ENCODE results near the gene SEC22A.

Gene SEC22A

GRCh38 chr3:123318374-123318773, 116.6 kb downstream of the SEC22A start:
- H3K27me3 ChIP-seq (ENCODE audit: control insufficient read depth, insufficient read depth, low read length): no peaks in the 10 kb centered on the region
- no peaks in the 10 kb centered on the region for H3K9me3 ChIP-seq (ENCODE audit: control insufficient read depth, insufficient read depth, low read length)
- no peaks in the 10 kb centered on the region for H3K36me3 ChIP-seq (ENCODE audit: control insufficient read depth, insufficient read depth, low read length)
- H3K9ac ChIP-seq (ENCODE audit: low read depth, low read length): no peak overlapping the region
- no peak overlapping the region for H3K27ac ChIP-seq (ENCODE audit: low read depth, low read length)
- H3K4me1 ChIP-seq (ENCODE audit: control insufficient read depth, insufficient read depth, low read length): peaks cover 49% of the 10 kb centered on the region
- H3K4me3 ChIP-seq (ENCODE audit: low read depth, low read length): no peak overlapping the region

DNA sequence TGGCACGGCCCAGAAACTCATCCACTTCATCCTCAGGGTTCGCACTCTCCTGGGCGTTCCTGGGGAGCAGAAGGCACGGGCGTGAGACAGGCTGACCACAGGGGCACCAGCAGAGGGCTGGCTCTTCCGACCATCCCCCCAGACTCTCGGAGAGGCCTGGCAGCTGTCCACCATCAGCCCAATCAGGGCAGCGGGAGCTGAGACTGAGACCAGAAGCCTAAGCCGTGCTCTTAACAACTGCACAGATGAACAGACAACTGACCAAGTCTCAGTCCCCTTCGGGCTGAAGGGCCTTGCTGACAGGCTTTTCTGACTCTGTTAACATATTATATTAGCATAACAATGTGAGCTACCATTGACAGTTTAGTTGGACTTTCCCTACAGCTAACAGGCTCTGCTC, 118.0 kb downstream of the SEC22A start:
- Histone ChIP-seq H3K9me3 (ENCODE audit: control insufficient read depth, insufficient read depth, low read length) (no peaks in the 10 kb centered on the region), H3K4me3 (ENCODE audit: low read depth, low read length) (0 out of 2 replicates have a peak overlapping the region, but pooled peaks have one; percentile 10), H3K9ac (ENCODE audit: low read depth, low read length) (no peak overlapping the region), H3K27ac (ENCODE audit: low read depth, low read length) (no peak overlapping the region), H3K4me1 (ENCODE audit: control insufficient read depth, insufficient read depth, low read length) (peaks cover 35% of the 10 kb centered on the region), H3K36me3 (ENCODE audit: control insufficient read depth, insufficient read depth, low read length) (no peaks in the 10 kb centered on the region), H3K27me3 (ENCODE audit: control insufficient read depth, insufficient read depth, low read length) (no peaks in the 10 kb centered on the region)

DNA sequence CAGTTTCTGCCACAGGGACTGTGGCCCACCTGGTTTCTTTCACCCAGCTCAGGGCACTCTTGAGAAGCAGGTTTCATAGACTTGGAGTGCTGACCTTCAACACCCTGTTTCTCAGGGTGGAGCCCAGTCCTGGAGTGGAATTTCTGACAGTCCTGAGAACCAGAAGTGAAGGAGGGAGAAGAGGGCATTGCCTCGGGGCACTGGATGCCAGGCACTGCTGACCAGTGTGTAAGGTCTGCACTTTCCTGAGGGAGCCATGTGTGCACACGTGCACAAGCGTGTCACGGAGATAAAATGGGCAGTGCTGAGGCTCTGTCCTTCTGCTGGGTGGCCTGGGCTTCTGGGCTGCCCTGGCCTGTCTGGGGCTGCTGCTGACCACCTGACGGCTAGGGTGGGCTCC, 118.5 kb downstream of the SEC22A start:
- H3K36me3 ChIP-seq (ENCODE audit: control insufficient read depth, insufficient read depth, low read length): no peaks in the 10 kb centered on the region
- H3K27me3 ChIP-seq (ENCODE audit: control insufficient read depth, insufficient read depth, low read length): no peaks in the 10 kb centered on the region
- peaks cover 34% of the 10 kb centered on the region for H3K4me1 ChIP-seq (ENCODE audit: control insufficient read depth, insufficient read depth, low read length)
- no peak overlapping the region for H3K9ac ChIP-seq (ENCODE audit: low read depth, low read length)
- no peaks in the 10 kb centered on the region for H3K9me3 ChIP-seq (ENCODE audit: control insufficient read depth, insufficient read depth, low read length)
- no peak overlapping the region for H3K4me3 ChIP-seq (ENCODE audit: low read depth, low read length)
- H3K27ac ChIP-seq (ENCODE audit: low read depth, low read length): peak overlapping the region; percentile 14

DNA sequence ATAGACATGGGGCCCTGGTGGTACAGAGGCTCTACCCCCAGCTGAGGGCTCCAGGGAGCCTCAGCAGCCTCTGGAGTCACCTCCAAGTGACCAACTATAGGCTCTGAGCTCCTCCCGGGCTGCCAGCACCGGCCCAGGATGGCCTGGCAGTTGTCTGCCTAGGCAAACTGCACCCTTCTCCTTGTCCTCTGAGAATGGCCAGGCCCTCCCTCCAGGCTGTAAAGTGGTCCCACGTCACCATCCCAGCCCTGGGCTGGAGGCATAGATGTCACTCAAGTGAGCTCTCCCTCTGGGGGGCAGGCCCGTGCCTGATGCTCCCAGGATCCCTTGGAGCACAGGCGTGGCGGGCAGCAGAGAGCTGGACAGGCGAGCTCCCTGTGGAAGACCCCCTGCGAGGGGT, 120.1 kb downstream of the SEC22A start:
- Histone ChIP-seq H3K36me3 (ENCODE audit: control insufficient read depth, insufficient read depth, low read length) (no peaks in the 10 kb centered on the region), H3K9me3 (ENCODE audit: control insufficient read depth, insufficient read depth, low read length) (no peaks in the 10 kb centered on the region), H3K4me1 (ENCODE audit: control insufficient read depth, insufficient read depth, low read length) (peaks cover 19% of the 10 kb centered on the region), H3K27ac (ENCODE audit: low read depth, low read length) (no peak overlapping the region), H3K9ac (ENCODE audit: low read depth, low read length) (no peak overlapping the region), H3K27me3 (ENCODE audit: control insufficient read depth, insufficient read depth, low read length) (no peaks in the 10 kb centered on the region), H3K4me3 (ENCODE audit: low read depth, low read length) (no peak overlapping the region)

DNA sequence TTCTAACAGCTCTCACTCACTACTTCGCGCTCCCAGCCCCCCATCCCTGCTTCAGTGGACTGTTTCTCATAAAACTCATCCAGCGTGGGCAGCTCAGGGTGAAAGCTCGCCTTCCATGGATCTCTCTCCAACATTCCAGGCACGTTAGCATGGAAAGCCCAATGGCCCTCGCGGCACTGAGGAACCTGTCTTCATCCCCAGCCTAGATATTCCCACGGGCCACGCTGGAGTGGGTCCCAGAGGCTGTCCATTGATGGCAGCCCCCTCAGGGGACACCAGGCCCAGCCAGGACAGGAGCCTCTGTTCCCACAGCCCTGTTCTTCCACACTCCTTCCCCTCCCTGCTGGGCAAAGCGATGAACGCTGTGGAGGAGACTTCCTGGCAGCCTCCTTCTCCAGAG, 121.1 kb downstream of the SEC22A start:
- H3K4me3 ChIP-seq (ENCODE audit: low read depth, low read length): no peak overlapping the region
- peaks cover 19% of the 10 kb centered on the region for H3K4me1 ChIP-seq (ENCODE audit: control insufficient read depth, insufficient read depth, low read length)
- no peaks in the 10 kb centered on the region for H3K36me3 ChIP-seq (ENCODE audit: control insufficient read depth, insufficient read depth, low read length)
- no peaks in the 10 kb centered on the region for H3K27me3 ChIP-seq (ENCODE audit: control insufficient read depth, insufficient read depth, low read length)
- H3K27ac ChIP-seq (ENCODE audit: low read depth, low read length): no peak overlapping the region
- no peak overlapping the region for H3K9ac ChIP-seq (ENCODE audit: low read depth, low read length)
- H3K9me3 ChIP-seq (ENCODE audit: control insufficient read depth, insufficient read depth, low read length): no peaks in the 10 kb centered on the region
